H1 (cell line): Measurements from ENCODE around the gene PRKACA. TPM values are rescaled to one million over a fixed set of nuclear protein-coding genes. Genes with fewer than 3 reads are reported as not detected.

Experiments
- CTCF ChIA-PET: fragments of 300-600 bp; sonication (Branson Sonifier 250); formaldehyde crosslinking; loops from one replicate; lab custom pipeline; 2021; ENCODE audit not compliant: partially characterized antibody; lab: Charles Lee
- POLR2A ChIA-PET: fragments of 300-600 bp; sonication (Branson Sonifier 250); formaldehyde crosslinking; loops from one replicate; lab custom pipeline; 2021; ENCODE audit warnings: inconsistent platforms; ENCODE audit not compliant: partially characterized antibody; lab: Charles Lee
- DNase-seq, 2 experiments: peaks; one replicate each; pipeline versions ENCODE4 v3.0.0 to v3.0.0-alpha.2; 2010 to 2022; ENCODE audit warnings: low spot score in 2 of 2, low read depth in 1 of 2, mixed read lengths in 1 of 2
- FAIRE-seq: peaks from 2 replicates; lab custom pipeline; 2011; peaks lifted over from hg19 to GRCh38; lab: Jason Lieb, UNC
- H2AFZ ChIP-seq: 2 replicates; pipeline ENCODE4 v1.8.1; 2012; ENCODE audit warnings: low read length, inconsistent platforms
- H2AK5ac ChIP-seq: 2 replicates; pipeline ENCODE4 v1.6.1; 2013; ENCODE audit warnings: low read depth, low read length
- H2BK120ac ChIP-seq: replicated peaks from 2 replicates; pipeline ENCODE3; 2013; ENCODE audit warnings: low read depth, low read length, inconsistent platforms
- H2BK12ac ChIP-seq: 2 replicates; pipeline ENCODE4 v1.6.1; 2013; ENCODE audit warnings: low read depth, low read length
- H2BK15ac ChIP-seq: 2 replicates; pipeline ENCODE4 v1.6.1; 2013; ENCODE audit warnings: low read length
- H2BK20ac ChIP-seq: 2 replicates; pipeline ENCODE4 v1.6.1; 2013; ENCODE audit warnings: low read length
- H2BK5ac ChIP-seq: 2 replicates; pipeline ENCODE4 v1.6.1; 2013; ENCODE audit warnings: low read depth, low read length
- H3K14ac ChIP-seq: 2 replicates; pipeline ENCODE4 v1.6.1; 2013; ENCODE audit warnings: inconsistent platforms; ENCODE audit not compliant: insufficient read length
- H3K18ac ChIP-seq: 2 replicates; pipeline ENCODE4 v1.6.1; 2013; ENCODE audit warnings: low read length; ENCODE audit errors: extremely low read depth
- H3K23ac ChIP-seq: 2 replicates; pipeline ENCODE4 v1.6.1; 2013; ENCODE audit warnings: inconsistent platforms; ENCODE audit not compliant: insufficient read length
- H3K23me2 ChIP-seq: 2 replicates; pipeline ENCODE4 v1.6.1; 2013; ENCODE audit warnings: low read depth, low read length
- H3K27ac ChIP-seq: 2 replicates; pipeline ENCODE4 v1.6.1; 2011; ENCODE audit warnings: low read depth, low read length, inconsistent platforms
- H3K27me3 ChIP-seq, 4 experiments: replicated peaks in 1 of 4; 1 replicate in 1 of 4; 2 replicates in 3 of 4; pipeline versions ENCODE4 v1.6.1 to v1.8.1; 2011 to 2013; ENCODE audit warnings: low read length in 3 of 4, mild to moderate bottlenecking in 3 of 4, inconsistent platforms in 2 of 4, mixed read lengths in 2 of 4, moderate library complexity in 1 of 4; ENCODE audit not compliant: control insufficient read depth in 3 of 4, insufficient read depth in 3 of 4; ENCODE audit errors: extremely low read depth in 1 of 4
- H3K36me3 ChIP-seq, 4 experiments: 2 replicates each; pipeline versions ENCODE4 v1.6.1 to v1.8.1; 2011 to 2013; ENCODE audit warnings: mild to moderate bottlenecking in 4 of 4, low read length in 3 of 4, moderate library complexity in 2 of 4, control low read depth in 1 of 4, inconsistent platforms in 1 of 4; ENCODE audit not compliant: insufficient read depth in 4 of 4, control insufficient read depth in 2 of 4
- H3K4ac ChIP-seq: replicated peaks from 2 replicates; pipeline ENCODE3; 2013; ENCODE audit warnings: low read length, low read depth, mixed read lengths, inconsistent platforms; ENCODE audit not compliant: insufficient read length
- H3K4me1 ChIP-seq, 4 experiments: replicated peaks in 1 of 4; 1 replicate in 1 of 4; 2 replicates in 3 of 4; pipeline versions ENCODE4 v1.6.1 to v1.8.1; 2011 to 2013; ENCODE audit warnings: low read length in 3 of 4, inconsistent platforms in 2 of 4, mixed read lengths in 1 of 4; ENCODE audit not compliant: insufficient read depth in 4 of 4, control insufficient read depth in 3 of 4
- H3K4me2 ChIP-seq, 2 experiments: 2 replicates each; pipeline versions ENCODE4 v1.6.1 to v1.8.1; 2011 to 2013; ENCODE audit warnings: low read depth in 2 of 2, low read length in 2 of 2, control low read depth in 1 of 2, inconsistent platforms in 1 of 2, mild to moderate bottlenecking in 1 of 2; ENCODE audit not compliant: insufficient read depth in 1 of 2
- H3K4me3 ChIP-seq, 4 experiments: fragments of 200-600, 300-600 bp in 1 of 4; sonication (generic), shearing (Covaris generic), sonication (Bioruptor Twin) in 1 of 4; 2 replicates each; pipeline versions ENCODE4 v1.5.1 to v1.8.1; 2011 to 2016; ENCODE audit warnings: low read length in 4 of 4, low read depth in 3 of 4, control low read depth in 2 of 4, inconsistent platforms in 2 of 4, mild to moderate bottlenecking in 2 of 4, mixed read lengths in 1 of 4, moderate library complexity in 1 of 4; ENCODE audit not compliant: insufficient read depth in 2 of 4; ENCODE audit errors: extremely low read depth in 1 of 4
- H3K56ac ChIP-seq: replicated peaks from 2 replicates; pipeline ENCODE3; 2013; ENCODE audit warnings: low read depth, mild to moderate bottlenecking, mixed read lengths, low read length, inconsistent platforms; ENCODE audit not compliant: insufficient read length
- H3K79me1 ChIP-seq: 2 replicates; pipeline ENCODE4 v1.6.1; 2013; ENCODE audit warnings: low read depth, low read length, control low read depth
- H3K79me2 ChIP-seq, 2 experiments: 2 replicates each; pipeline versions ENCODE4 v1.6.1 to v1.8.1; 2012 to 2013; ENCODE audit warnings: low read length in 2 of 2, mild to moderate bottlenecking in 2 of 2, inconsistent platforms in 1 of 2; ENCODE audit not compliant: insufficient read depth in 2 of 2, control insufficient read depth in 1 of 2
- H3K9ac ChIP-seq, 4 experiments: replicated peaks in 1 of 4; 1 replicate in 1 of 4; 2 replicates in 3 of 4; pipeline versions ENCODE4 v1.6.1 to v1.8.1; 2011 to 2013; ENCODE audit warnings: low read depth in 3 of 4, low read length in 3 of 4, control low read depth in 2 of 4, mild to moderate bottlenecking in 2 of 4, moderate library complexity in 2 of 4, inconsistent platforms in 1 of 4; ENCODE audit errors: extremely low read depth in 1 of 4
- H3K9me3 ChIP-seq, 2 experiments: 2 replicates each; pipeline versions ENCODE4 v1.6.1 to v1.8.1; 2012 to 2013; ENCODE audit warnings: mild to moderate bottlenecking in 2 of 2, moderate library complexity in 2 of 2, control low read depth in 1 of 2, inconsistent platforms in 1 of 2, low read depth in 1 of 2, low read length in 1 of 2, mixed read lengths in 1 of 2; ENCODE audit not compliant: insufficient read depth in 2 of 2
- H4K20me1 ChIP-seq, 2 experiments: replicated peaks in 1 of 2; 2 replicates each; pipeline versions ENCODE3 to v1.8.1; 2011 to 2013; ENCODE audit warnings: inconsistent platforms in 2 of 2, low read length in 2 of 2, mild to moderate bottlenecking in 1 of 2; ENCODE audit not compliant: insufficient read depth in 2 of 2, control insufficient read depth in 1 of 2
- H4K5ac ChIP-seq: 2 replicates; pipeline ENCODE4 v1.6.1; 2013; ENCODE audit warnings: low read length, low read depth, mixed read lengths, inconsistent platforms; ENCODE audit not compliant: insufficient read length
- H4K8ac ChIP-seq: 2 replicates; pipeline ENCODE4 v1.8.0; 2013; ENCODE audit warnings: mild to moderate bottlenecking, moderate library complexity, low read length, inconsistent platforms; ENCODE audit not compliant: insufficient read depth; ENCODE audit errors: extremely low read depth
- H4K91ac ChIP-seq: replicated peaks from 2 replicates; pipeline ENCODE3; 2013; ENCODE audit warnings: low read length, mixed read lengths, inconsistent platforms; ENCODE audit not compliant: insufficient read length
- EZH2 ChIP-seq: fragments of 200-600 bp; sonication (generic); IDR thresholded peaks from 2 replicates; pipeline ENCODE4 v1.7.1; 2012; ENCODE audit warnings: low read depth, mild to moderate bottlenecking, moderate library complexity, low read length, inconsistent platforms; ENCODE audit not compliant: severe bottlenecking
- RNF2 ChIP-seq: fragments of 200-900, 300-1000 bp; sonication (generic); IDR thresholded peaks from 2 replicates; pipeline ENCODE4 v1.7.1; 2016; ENCODE audit warnings: borderline replicate concordance, low read depth, mild to moderate bottlenecking, antibody characterized with exemption, low read length; ENCODE audit not compliant: poor library complexity, severe bottlenecking; ENCODE audit errors: missing control alignments
- SP1 ChIP-seq: IDR thresholded peaks from 2 replicates; pipeline ENCODE4 v1.6.1; 2011; ENCODE audit warnings: low read depth, low read length
- WGBS, 2 experiments: shearing (Covaris generic) in 1 of 2; methylation state at CpG; one replicate each; pipeline versions ENCODE4 v1.1.6 to v1.1.7; 2013 to 2015; ENCODE audit warnings: low lambda C conversion rate in 2 of 2, mixed read lengths in 2 of 2, inconsistent platforms in 1 of 2, low coverage in 1 of 2, missing lambda C conversion rate in 1 of 2; ENCODE audit not compliant: insufficient replicate concordance in 2 of 2, insufficient coverage in 1 of 2, insufficient read length in 1 of 2; ENCODE audit errors: extremely low coverage in 1 of 2, missing lambda C conversion rate in 1 of 2; 5-methylcytosine and 5-hydroxymethylcytosine counted together
- polyA plus RNA-seq, 7 experiments: library from polyadenylated mRNA; depleted of rRNA in 3 of 7; stranded (reverse) in 5 of 7; unstranded in 2 of 7; fragments of >200 nt in 5 of 7; fragments of 200-250 nt in 2 of 7; gene quantifications; 1 replicate in 5 of 7; 2 replicates in 1 of 7; 4 replicates in 1 of 7; pipeline versions ENCODE4 v1.2.1 to v1.2.3, GENCODE V29; 2011 to 2013; ENCODE audit warnings: missing spikeins in 2 of 7, mixed read lengths in 2 of 7
- total RNA-seq: library from RNA; stranded (reverse); fragmentation: NEBNext Ultra II Directional; extraction: Animal tissue kit (Norgen Biotek cat#: 25700); gene quantifications from 2 replicates; pipeline ENCODE4 v1.2.1, GENCODE V29; 2021

Gene PRKACA
- total and polyA plus RNA-seq, 2 of the 8 experiments (the other 6 are each of a cell fraction or from before 2014, with no cell fraction given), result 14.2 to 48.2 TPM

- Histone ChIP-seq H3K23ac (no peak within 1 kb of the TSS), H2BK120ac (no peak within 1 kb of the TSS), H4K20me1 (peaks cover 0 to 2% of the 10 kb centered on the region in 2 experiments), H2AFZ (peak within 1 kb of the TSS; percentile 90; the same call in 1 of the 2 replicates), H4K8ac (peak within 1 kb of the TSS; percentile 66), H4K5ac (peak within 1 kb of the TSS; percentile 18), H3K27me3 (peaks cover 17 to 40% (median 32%) of the 10 kb centered on the region in 4 experiments), H4K91ac (peak within 1 kb of the TSS; percentile 65), H3K79me1 (no peaks in the 10 kb centered on the region), H2BK5ac (peak within 1 kb of the TSS; percentile 60; the same call in 1 of the 2 replicates), H3K4me1 (peaks cover 0 to 15% (median 9%) of the 10 kb centered on the region in 4 experiments; a peak in 5 of 7 replicates), H2BK20ac (no peak within 1 kb of the TSS), H3K9me3 (no peaks in the 10 kb centered on the region; a peak in 1 of 4 replicates), H3K14ac (no peak within 1 kb of the TSS), H3K27ac (no peak within 1 kb of the TSS), H3K18ac (peak within 1 kb of the TSS; percentile 19; the same call in 1 of the 2 replicates), H2BK15ac (no peak within 1 kb of the TSS; the same call in none of the 2 replicates), H2AK5ac (no peak within 1 kb of the TSS), H3K4ac (no peak within 1 kb of the TSS), H3K56ac (peak within 1 kb of the TSS; percentile 64), H3K4me2 (peak within 1 kb of the TSS; percentile 57 to 98), H2BK12ac (peak within 1 kb of the TSS; percentile 50; the same call in 1 of the 2 replicates), H3K79me2 (no peaks in the 10 kb centered on the region), H3K36me3 (no peaks in the 10 kb centered on the region), H3K23me2 (peaks cover 18% of the 10 kb centered on the region; the same call in 1 of the 2 replicates), H3K9ac (no peak within 1 kb of the TSS; a peak in 1 of 7 replicates), H3K4me3 (peak within 1 kb of the TSS; percentile 46 to 66 (median 50))
- 10% methylated on average over 29 of the region's 51 CpGs; no CpG with 5 or more reads in 1 of the 2 experiments for WGBS, 2 experiments
- POLR2A ChIA-PET, result interaction anchor here (1.0 to 2.6 kb wide), 4 partner anchors 7 to 191 kb away, joined by 3 to 10 read pairs (median 4); partner anchors contain the start of gene ASF1B
- DNase-seq, result no peak
- CTCF ChIA-PET, result interaction anchor here (0.6 to 7.0 kb wide), 27 partner anchors 10 to 275 kb away, joined by 3 to 103 read pairs (median 6); partner anchors contain the start of genes BRME1, C19orf67, CC2D1A and IL27RA
- FAIRE-seq, result no peak
- peak; percentile 56 for TF ChIP-seq EZH2
- no peak for TF ChIP-seq SP1
- TF ChIP-seq RNF2, result peak; percentile 58
- TF ChIP-seq, all 59 proteins: peak for 2
Observed at GRCh38 chr19:14072535-14073260, 44.9 kb downstream of the PRKACA start, which contains the start of gene MISP3. TSS of gene MISP3 (plus strand) at chr19:14072786. CDS start at chr19:14073310, 524 bp downstream.
